Activated naive CD8-positive, alpha-beta T cell treated with anti-CD3 and anti-CD28 coated beads, Interleukin-2, amount 50 U/mL, for 24 hours (primary cell): ENCODE data around the gene MLYCD.

Source experiments
- ATAC-seq: fragments of 150-1000 bp; cut with Tn5 transposase; one replicate; pipeline ENCODE4 v1.10.0; 2021
- DNase-seq: peaks from one replicate; pipeline ENCODE4 v3.0.0; 2021
- H3K27ac Mint-ChIP-seq: one replicate; pipeline ENCODE4 v1.8.0; 2021; ENCODE audit warnings: mild to moderate bottlenecking, mixed read lengths
- H3K27me3 Mint-ChIP-seq: one replicate; pipeline ENCODE4 v1.8.0; 2021; ENCODE audit warnings: mixed read lengths
- H3K36me3 Mint-ChIP-seq: one replicate; pipeline ENCODE4 v1.8.0; 2021; ENCODE audit warnings: low read depth, mixed read lengths
- H3K4me1 Mint-ChIP-seq: one replicate; pipeline ENCODE4 v1.8.0; 2021; ENCODE audit warnings: mixed read lengths
- H3K4me3 Mint-ChIP-seq: one replicate; pipeline ENCODE4 v1.8.0; 2021; ENCODE audit warnings: mild to moderate bottlenecking, moderate library complexity, mixed read lengths
- H3K9me3 Mint-ChIP-seq: one replicate; pipeline ENCODE4 v1.8.0; 2021; ENCODE audit warnings: mixed read lengths

Gene MLYCD

DNA sequence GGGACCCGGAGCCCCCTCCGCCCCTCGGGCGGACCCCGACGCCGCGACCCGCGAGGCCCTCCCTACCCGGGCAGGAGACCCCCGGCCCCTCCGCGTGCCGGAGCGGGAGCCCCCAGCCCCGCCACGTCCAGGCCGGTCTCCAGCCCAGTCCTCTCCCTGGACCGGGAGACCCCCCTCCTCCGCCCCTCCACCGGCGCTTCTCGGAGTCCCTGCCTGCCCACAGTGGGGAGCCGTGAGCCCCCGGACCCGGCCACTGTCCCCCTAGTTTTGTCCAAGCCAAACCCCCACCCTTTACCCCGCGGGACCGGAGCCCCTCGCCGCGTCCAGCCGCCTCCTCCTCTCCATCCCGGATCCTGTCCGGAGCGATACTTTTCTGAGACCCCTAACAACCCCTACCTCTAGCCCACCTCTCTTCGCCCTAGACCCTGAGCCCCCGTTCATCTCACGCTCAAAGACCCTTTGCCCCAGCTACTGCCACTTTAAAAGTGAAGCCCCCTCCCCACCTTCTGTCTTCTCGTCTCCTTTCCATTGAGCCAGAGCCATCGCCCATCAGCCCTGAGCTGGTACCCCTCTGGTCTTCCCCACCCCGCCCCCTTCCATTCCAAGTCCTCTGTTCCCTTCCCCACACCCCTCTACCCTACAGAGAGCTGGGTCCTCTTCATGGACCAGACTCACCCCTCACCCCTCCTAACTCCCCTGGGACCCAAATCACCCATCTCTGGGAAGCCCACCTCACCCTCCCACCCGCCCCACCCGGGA is 70.2 kb downstream of the MLYCD start:
- no peak overlapping the region for H3K4me3 Mint-ChIP-seq
- H3K36me3 Mint-ChIP-seq, result no peaks in the 10 kb centered on the region
- ATAC-seq (no peak), DNase-seq (no peak)
- H3K27me3 Mint-ChIP-seq, result peaks cover 26% of the 10 kb centered on the region
- H3K4me1 Mint-ChIP-seq, result peaks cover 5% of the 10 kb centered on the region
- no peaks in the 10 kb centered on the region for H3K9me3 Mint-ChIP-seq
- H3K27ac Mint-ChIP-seq, result no peak overlapping the region

DNA sequence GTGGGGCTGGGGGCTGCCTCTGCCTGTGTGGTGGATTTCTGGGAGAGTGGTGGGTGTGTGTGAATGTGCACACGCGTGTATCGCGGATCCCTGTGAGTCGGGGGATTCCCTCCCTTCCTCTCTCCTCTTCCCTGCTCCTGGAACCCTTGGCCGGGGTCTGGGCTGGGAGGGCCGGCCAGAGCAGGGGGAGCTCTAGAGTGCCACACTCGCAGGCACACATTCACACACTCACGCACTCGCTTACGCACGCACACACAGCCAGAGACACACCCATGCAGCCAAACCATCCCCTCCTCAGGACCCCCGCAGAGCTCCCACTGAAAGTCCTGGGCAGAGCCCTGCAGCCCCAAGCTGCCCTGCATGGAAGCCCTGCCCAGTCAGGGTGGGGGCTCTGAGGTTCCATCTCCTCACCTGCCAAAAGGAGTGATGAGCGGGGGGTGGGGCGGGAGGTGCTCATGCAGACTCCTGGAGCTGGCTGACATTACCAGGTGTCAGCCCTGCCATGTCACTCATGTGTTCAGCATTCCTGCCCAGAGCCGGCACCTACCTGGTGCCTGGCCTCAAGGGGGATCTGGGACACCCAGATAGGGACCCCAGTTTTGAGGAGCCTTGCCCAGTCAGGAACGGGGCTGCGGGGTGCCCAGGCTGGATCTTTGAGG is 71.0 kb downstream of the MLYCD start:
- no peak for ATAC-seq
- Mint-ChIP-seq H3K4me1 (peaks cover 5% of the 10 kb centered on the region), H3K9me3 (no peaks in the 10 kb centered on the region), H3K4me3 (no peak overlapping the region), H3K27ac (no peak overlapping the region), H3K27me3 (peaks cover 26% of the 10 kb centered on the region), H3K36me3 (no peaks in the 10 kb centered on the region)
- DNase-seq, result no peak

GRCh38 chr16:83970430-83970815 is 71.5 kb downstream of the MLYCD start:
- no peaks in the 10 kb centered on the region for H3K36me3 Mint-ChIP-seq
- no peaks in the 10 kb centered on the region for H3K9me3 Mint-ChIP-seq
- peaks cover 27% of the 10 kb centered on the region for H3K27me3 Mint-ChIP-seq
- no peak overlapping the region for H3K27ac Mint-ChIP-seq
- H3K4me1 Mint-ChIP-seq, result peaks cover 5% of the 10 kb centered on the region
- ATAC-seq (no peak), DNase-seq (no peak)
- no peak overlapping the region for H3K4me3 Mint-ChIP-seq

DNA sequence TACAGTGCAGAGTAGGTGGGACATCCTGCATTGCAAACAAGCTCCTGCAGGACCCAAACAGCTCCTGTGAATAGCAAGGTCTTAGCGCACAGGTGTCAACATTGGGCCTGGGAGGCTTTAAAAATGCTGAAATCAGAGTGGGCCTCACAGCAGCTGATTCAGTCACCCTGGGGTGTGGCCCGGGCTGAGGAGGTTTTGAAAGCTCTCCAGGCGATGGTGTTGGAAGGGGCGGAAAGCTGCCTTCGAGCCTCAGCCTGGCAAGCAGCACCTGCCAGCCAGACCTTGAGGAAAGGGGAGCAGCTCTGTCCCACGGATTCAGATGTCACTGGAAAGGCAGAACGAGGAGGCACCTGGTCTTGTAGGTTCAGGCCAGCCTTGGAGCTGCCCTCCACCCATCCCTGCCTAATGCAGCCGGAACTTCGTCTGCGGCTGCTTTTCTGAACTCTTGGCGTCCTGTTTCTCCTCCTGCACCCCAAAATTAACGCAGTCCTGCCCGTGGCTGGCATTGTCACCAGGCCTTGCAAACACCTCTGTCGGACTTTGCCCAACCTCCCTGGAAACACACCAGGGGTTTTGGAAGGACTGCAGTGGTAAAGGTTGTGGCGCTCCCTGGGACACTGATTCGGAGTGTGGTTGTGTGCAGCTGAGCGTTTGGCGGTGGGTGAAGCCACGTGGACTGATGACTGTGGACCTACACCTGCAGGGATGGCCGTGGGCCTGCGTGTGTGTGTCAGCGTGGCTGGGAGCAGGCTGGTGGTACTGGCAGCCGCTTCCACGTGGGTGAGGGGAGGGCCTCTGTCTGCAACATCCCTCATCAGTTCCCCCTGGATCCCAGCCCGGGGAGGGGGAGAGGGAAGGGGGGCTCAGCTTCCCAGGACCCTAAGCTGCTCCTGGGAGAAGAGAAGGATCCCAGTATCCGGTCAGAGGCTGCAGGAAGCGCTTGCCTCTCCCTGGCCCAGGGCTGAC is 72.5 kb downstream of the MLYCD start:
- no peaks in the 10 kb centered on the region for H3K9me3 Mint-ChIP-seq
- no peak for ATAC-seq
- H3K27ac Mint-ChIP-seq, result no peak overlapping the region
- no peak overlapping the region for H3K4me3 Mint-ChIP-seq
- H3K4me1 Mint-ChIP-seq, result peaks cover 5% of the 10 kb centered on the region
- no peak for DNase-seq
- peaks cover 28% of the 10 kb centered on the region for H3K27me3 Mint-ChIP-seq
- no peaks in the 10 kb centered on the region for H3K36me3 Mint-ChIP-seq

DNA sequence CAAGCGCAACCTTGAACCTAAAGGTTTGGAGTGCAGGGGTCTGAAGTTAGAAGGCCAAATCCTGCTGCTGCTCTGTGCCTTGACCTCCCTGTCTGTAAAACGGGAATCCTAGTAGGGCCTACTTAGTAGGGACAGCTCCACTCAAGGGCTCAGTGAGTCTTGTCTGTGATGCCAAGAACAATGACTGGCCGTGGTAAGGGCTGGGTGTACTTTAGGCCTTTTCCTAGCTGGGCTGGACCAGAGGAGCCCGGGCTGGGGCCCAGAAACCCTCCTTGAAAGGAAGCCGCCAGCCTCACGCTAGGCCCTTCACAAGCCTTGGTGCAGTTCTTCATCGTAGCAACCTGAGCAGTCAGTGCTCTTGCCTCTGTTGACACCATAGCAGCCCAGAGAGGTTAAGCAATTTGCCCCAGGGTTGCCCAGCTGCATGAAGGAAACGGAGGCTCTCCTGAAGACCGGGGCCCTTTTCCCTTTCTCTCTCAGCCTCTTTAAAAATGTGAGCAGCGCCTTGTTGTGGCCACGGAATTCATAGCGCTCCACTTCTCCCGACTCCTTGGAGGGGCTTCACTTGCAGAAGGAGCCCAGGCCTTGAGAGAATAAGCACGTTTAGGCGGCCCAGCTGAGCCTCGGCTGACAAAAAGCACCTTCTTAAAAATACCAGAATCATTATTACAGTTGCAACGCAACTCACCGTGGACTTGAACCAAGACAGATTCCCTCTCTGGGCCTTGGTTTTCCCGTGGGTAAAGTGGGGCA is 73.5 kb downstream of the MLYCD start:
- H3K9me3 Mint-ChIP-seq, result no peaks in the 10 kb centered on the region
- H3K36me3 Mint-ChIP-seq, result no peaks in the 10 kb centered on the region
- DNase-seq (no peak), ATAC-seq (no peak)
- peaks cover 25% of the 10 kb centered on the region for H3K27me3 Mint-ChIP-seq
- no peak overlapping the region for H3K27ac Mint-ChIP-seq
- H3K4me3 Mint-ChIP-seq, result no peak overlapping the region
- peaks cover 5% of the 10 kb centered on the region for H3K4me1 Mint-ChIP-seq

DNA sequence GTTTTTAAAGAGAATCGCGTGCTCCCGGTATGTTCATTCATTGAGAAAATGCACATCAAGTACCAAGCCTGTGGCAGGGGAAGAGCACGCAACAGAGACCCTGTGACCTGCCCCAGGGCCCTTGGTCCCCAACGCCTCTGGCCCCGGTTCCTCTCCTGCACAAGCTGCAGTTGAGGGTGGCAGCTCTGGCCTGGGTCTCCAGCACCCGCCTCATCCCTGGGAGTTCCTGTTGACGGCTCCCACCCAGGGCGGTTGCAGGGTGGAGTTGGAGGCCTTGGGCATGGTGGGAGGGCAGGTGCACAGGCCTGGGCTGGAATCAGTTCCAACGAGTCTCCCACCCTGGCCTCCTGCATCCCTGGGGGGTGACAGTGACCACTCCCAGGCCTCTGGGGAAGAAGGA is 74.2 kb downstream of the MLYCD start:
- no peak for DNase-seq
- H3K4me1 Mint-ChIP-seq, result peaks cover 3% of the 10 kb centered on the region
- H3K9me3 Mint-ChIP-seq, result no peaks in the 10 kb centered on the region
- H3K27me3 Mint-ChIP-seq, result peaks cover 22% of the 10 kb centered on the region
- ATAC-seq, result no peak
- no peaks in the 10 kb centered on the region for H3K36me3 Mint-ChIP-seq
- no peak overlapping the region for H3K4me3 Mint-ChIP-seq
- no peak overlapping the region for H3K27ac Mint-ChIP-seq

DNA sequence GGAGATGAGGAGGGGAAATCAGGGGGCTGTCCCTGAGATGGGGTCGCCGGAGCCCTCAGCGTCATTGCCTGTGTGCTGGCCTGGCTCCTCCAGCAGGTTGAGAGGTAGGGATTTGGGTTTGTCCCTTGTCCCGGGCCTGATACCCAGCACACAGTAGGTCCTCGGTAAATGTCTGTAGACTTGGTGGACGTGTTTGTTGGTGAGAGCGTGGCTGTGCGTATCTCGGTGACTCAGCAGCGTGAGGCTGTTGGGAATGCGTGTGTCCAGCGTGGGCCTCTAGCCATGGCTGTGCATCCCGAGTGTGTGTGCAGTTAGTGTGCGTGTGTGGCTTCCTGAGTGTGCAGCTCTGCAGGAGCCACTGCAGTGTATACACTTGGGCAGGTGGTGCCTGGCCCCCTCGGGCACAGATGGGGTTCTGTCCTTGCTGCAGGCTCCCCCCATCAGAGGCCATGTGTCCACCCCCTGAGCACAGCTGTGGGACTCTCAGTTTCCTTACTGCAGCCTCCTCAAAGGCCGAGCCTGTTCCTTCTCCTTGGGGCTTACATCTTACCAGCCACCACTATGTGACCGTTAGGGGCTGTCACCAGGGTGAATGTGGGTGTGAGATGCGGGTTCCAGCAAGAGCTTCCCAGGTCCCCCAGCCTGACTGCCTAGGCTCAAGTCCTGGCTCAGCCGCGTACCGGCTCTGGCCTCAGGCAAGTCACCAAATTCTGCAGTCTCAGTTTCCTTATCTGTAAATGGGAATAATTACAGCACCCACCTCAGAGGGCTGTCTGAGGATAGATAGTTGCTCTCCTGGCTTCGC is 74.9 kb downstream of the MLYCD start:
- Mint-ChIP-seq H3K27me3 (peaks cover 22% of the 10 kb centered on the region), H3K27ac (no peak overlapping the region), H3K9me3 (peaks cover 2% of the 10 kb centered on the region), H3K4me3 (no peak overlapping the region), H3K4me1 (peaks cover 3% of the 10 kb centered on the region), H3K36me3 (no peaks in the 10 kb centered on the region)
- DNase-seq, result no peak
- no peak for ATAC-seq

DNA sequence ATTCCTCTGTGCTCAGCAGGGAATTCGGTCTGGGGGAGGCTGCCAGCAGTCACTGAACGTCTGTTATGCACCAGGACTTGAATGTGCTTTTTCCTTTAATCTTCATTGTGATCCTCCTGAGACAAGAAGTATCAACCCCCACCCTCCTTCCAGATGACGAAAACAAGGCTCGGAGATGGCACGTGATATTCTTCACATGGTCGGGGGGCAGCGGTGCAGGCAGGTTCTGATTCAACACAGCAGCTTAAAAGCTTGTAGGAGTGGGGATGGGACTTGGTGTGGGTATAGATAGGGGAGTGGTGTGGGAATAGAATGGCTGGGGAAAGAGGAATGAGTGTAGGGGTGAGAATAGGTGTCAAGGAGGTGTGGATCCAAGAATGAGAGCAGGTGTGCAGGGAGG is 75.6 kb downstream of the MLYCD start:
- DNase-seq (no peak), ATAC-seq (no peak)
- Mint-ChIP-seq H3K27ac (no peak overlapping the region), H3K4me3 (no peak overlapping the region), H3K36me3 (no peaks in the 10 kb centered on the region), H3K9me3 (peaks cover 5% of the 10 kb centered on the region), H3K27me3 (peaks cover 18% of the 10 kb centered on the region), H3K4me1 (no peaks in the 10 kb centered on the region)

- Mint-ChIP-seq H3K9me3 (peaks cover 5% of the 10 kb centered on the region), H3K4me1 (no peaks in the 10 kb centered on the region), H3K36me3 (no peaks in the 10 kb centered on the region), H3K4me3 (no peak overlapping the region), H3K27me3 (peaks cover 8% of the 10 kb centered on the region), H3K27ac (no peak overlapping the region)
- DNase-seq (no peak), ATAC-seq (no peak)
These were observed 76.8 kb downstream of the MLYCD start for GRCh38 chr16:83975590-83976260.
